ENCODE measurements around the gene SEPTIN1.

SEPTIN1 gene

GRCh38 chr16:30354423-30355143 is 27.8 kb downstream of the SEPTIN1 start:
- DNase-seq (ENCODE audit: low spot score): no peak
- in situ Hi-C loops (cut with MboI; ENCODE audit: low pct_unique_long_range_greater_than_20kb, low sequenced_read_pairs, unreplicated experiment): no loop called here
- no peak for TF ChIP-seq CTCF (IDR thresholded peaks at IDR 0.05; ENCODE audit: extremely low read depth, insufficient read depth, missing control alignments)

- no peak for DNase-seq (ENCODE audit: low spot score)
- in situ Hi-C loops (cut with MboI; ENCODE audit: low pct_unique_long_range_greater_than_20kb, low sequenced_read_pairs, unreplicated experiment): no loop called here
- TF ChIP-seq CTCF (IDR thresholded peaks at IDR 0.05; ENCODE audit: extremely low read depth, insufficient read depth, missing control alignments): no peak
These were observed 28.8 kb downstream of the SEPTIN1 start for GRCh38 chr16:30353438-30354129.

GRCh38 chr16:30352488-30353401 is 29.6 kb downstream of the SEPTIN1 start:
- in situ Hi-C loops (cut with MboI; ENCODE audit: low pct_unique_long_range_greater_than_20kb, low sequenced_read_pairs, unreplicated experiment): no loop called here
- DNase-seq (ENCODE audit: low spot score): no peak
- TF ChIP-seq CTCF (IDR thresholded peaks at IDR 0.05; ENCODE audit: extremely low read depth, insufficient read depth, missing control alignments): no peak

- in situ Hi-C loops (cut with MboI; ENCODE audit: low pct_unique_long_range_greater_than_20kb, low sequenced_read_pairs, unreplicated experiment): no loop called here
- DNase-seq (ENCODE audit: low spot score): no peak
- TF ChIP-seq CTCF (IDR thresholded peaks at IDR 0.05; ENCODE audit: extremely low read depth, insufficient read depth, missing control alignments): no peak
These were observed 30.6 kb downstream of the SEPTIN1 start for GRCh38 chr16:30351586-30352419.

GRCh38 chr16:30351001-30351441 is 31.3 kb downstream of the SEPTIN1 start:
- TF ChIP-seq CTCF (IDR thresholded peaks at IDR 0.05; ENCODE audit: extremely low read depth, insufficient read depth, missing control alignments): no peak
- no peak for DNase-seq (ENCODE audit: low spot score)
- in situ Hi-C loops (cut with MboI; ENCODE audit: low pct_unique_long_range_greater_than_20kb, low sequenced_read_pairs, unreplicated experiment): no loop called here

Data from GM13977 (cell line).